Astrocyte (in vitro differentiated cells and primary cell): Measurements from ENCODE around the gene CNGB1. TPM values are rescaled to one million over a fixed set of nuclear protein-coding genes. Genes with fewer than 3 reads are reported as not detected.

Experiments used
- DNase-seq: peaks from one replicate; pipeline ENCODE4 v3.0.0-alpha.2; 2010; ENCODE audit warnings: low read depth
- FAIRE-seq: peaks from 2 replicates; lab custom pipeline; 2011; peaks lifted over from hg19 to GRCh38; lab: Jason Lieb, UNC
- H2AFZ ChIP-seq: 2 replicates; pipeline ENCODE4 v1.6.0; 2012; ENCODE audit warnings: low read depth, low read length, inconsistent platforms
- H3K27ac ChIP-seq: 2 replicates; pipeline ENCODE4 v1.5.1; 2011; ENCODE audit warnings: low read depth, low read length, inconsistent platforms
- H3K27me3 ChIP-seq: 2 replicates; pipeline ENCODE4 v1.6.0; 2011; ENCODE audit warnings: low read length, inconsistent platforms; ENCODE audit not compliant: insufficient read depth
- H3K36me3 ChIP-seq: 2 replicates; pipeline ENCODE4 v1.5.1; 2011; ENCODE audit warnings: low read length, inconsistent platforms; ENCODE audit not compliant: insufficient read depth
- H3K4me1 ChIP-seq: 2 replicates; pipeline ENCODE4 v1.5.1; 2011; ENCODE audit warnings: low read length, inconsistent platforms; ENCODE audit not compliant: insufficient read depth
- H3K4me2 ChIP-seq: 2 replicates; pipeline ENCODE4 v1.6.0; 2012; ENCODE audit warnings: low read length, inconsistent platforms
- H3K4me3 ChIP-seq: 2 replicates; pipeline ENCODE4 v1.5.1; 2011; ENCODE audit warnings: low read depth, mild to moderate bottlenecking, low read length, inconsistent platforms; ENCODE audit not compliant: insufficient read depth
- H3K79me2 ChIP-seq: 2 replicates; pipeline ENCODE4 v1.6.0; 2012; ENCODE audit warnings: mild to moderate bottlenecking, low read length, inconsistent platforms; ENCODE audit not compliant: insufficient read depth
- H3K9ac ChIP-seq: 2 replicates; pipeline ENCODE4 v1.6.0; 2012; ENCODE audit warnings: mild to moderate bottlenecking, low read length, inconsistent platforms
- H3K9me3 ChIP-seq: 2 replicates; pipeline ENCODE4 v1.5.1; 2012; ENCODE audit warnings: low read depth, mild to moderate bottlenecking, low read length, inconsistent platforms; ENCODE audit not compliant: insufficient read depth
- H4K20me1 ChIP-seq: 2 replicates; pipeline ENCODE4 v1.6.0; 2012; ENCODE audit warnings: low read length, inconsistent platforms; ENCODE audit not compliant: insufficient read depth
- H3K27ac Mint-ChIP-seq: one replicate; pipeline ENCODE4 v1.8.0; 2021; ENCODE audit warnings: mild to moderate bottlenecking, mixed read lengths; ENCODE audit not compliant: unreplicated experiment
- H3K27me3 Mint-ChIP-seq: one replicate; pipeline ENCODE4 v1.8.0; 2021; ENCODE audit warnings: low read depth, mixed read lengths; ENCODE audit not compliant: unreplicated experiment
- H3K36me3 Mint-ChIP-seq: one replicate; pipeline ENCODE4 v1.8.0; 2021; ENCODE audit warnings: low read depth, mixed read lengths; ENCODE audit not compliant: unreplicated experiment
- H3K4me1 Mint-ChIP-seq: one replicate; pipeline ENCODE4 v1.8.0; 2021; ENCODE audit warnings: low read depth, mixed read lengths; ENCODE audit not compliant: unreplicated experiment
- H3K4me3 Mint-ChIP-seq: one replicate; pipeline ENCODE4 v1.8.0; 2021; ENCODE audit warnings: mild to moderate bottlenecking, moderate library complexity, mixed read lengths; ENCODE audit not compliant: unreplicated experiment
- H3K9me3 Mint-ChIP-seq: one replicate; pipeline ENCODE4 v1.8.0; 2021; ENCODE audit warnings: mild to moderate bottlenecking, mixed read lengths; ENCODE audit not compliant: unreplicated experiment
- CTCF ChIP-seq: IDR thresholded peaks from 2 replicates; pipeline ENCODE4 v1.5.1; 2011; ENCODE audit warnings: low read depth, mild to moderate bottlenecking, inconsistent platforms, low read length, moderate library complexity; ENCODE audit not compliant: insufficient read depth
- EZH2 ChIP-seq: IDR thresholded peaks from 2 replicates; pipeline ENCODE4 v1.6.1; 2012; ENCODE audit warnings: mild to moderate bottlenecking, low read length, inconsistent platforms; ENCODE audit not compliant: insufficient read depth
- total RNA-seq: library from RNA; stranded (reverse); gene quantifications from 2 replicates; pipeline ENCODE4 v1.2.1, GENCODE V29; 2021

The CNGB1 gene
- total RNA-seq, 1 donor from 2014 or later: not detected

GRCh38 chr16:57935904-57936303 is 35.0 kb downstream of the CNGB1 start:
- Histone ChIP-seq H3K27ac (no peak overlapping the region), H3K27me3 (no peaks in the 10 kb centered on the region), H3K9ac (no peak overlapping the region), H3K4me3 (no peak overlapping the region), H4K20me1 (no peaks in the 10 kb centered on the region), H3K4me2 (no peak overlapping the region), H3K9me3 (no peaks in the 10 kb centered on the region), H2AFZ (peak overlapping the region; percentile 10), H3K36me3 (no peaks in the 10 kb centered on the region), H3K79me2 (no peaks in the 10 kb centered on the region), H3K4me1 (no peaks in the 10 kb centered on the region)
- no peaks in the 10 kb centered on the region for H3K9me3 Mint-ChIP-seq
- no peaks in the 10 kb centered on the region for H3K36me3 Mint-ChIP-seq
- FAIRE-seq (no peak), DNase-seq (no peak)
- H3K27me3 Mint-ChIP-seq: peaks cover 31% of the 10 kb centered on the region
- no peak overlapping the region for H3K4me3 Mint-ChIP-seq
- no peak for TF ChIP-seq EZH2
- no peak for TF ChIP-seq CTCF
- no peak overlapping the region for H3K27ac Mint-ChIP-seq
- no peaks in the 10 kb centered on the region for H3K4me1 Mint-ChIP-seq

GRCh38 chr16:57930533-57930932 is 40.4 kb downstream of the CNGB1 start:
- FAIRE-seq: no peak
- no peak for DNase-seq
- Histone ChIP-seq H3K9me3 (no peaks in the 10 kb centered on the region), H3K79me2 (no peaks in the 10 kb centered on the region), H4K20me1 (no peaks in the 10 kb centered on the region), H3K27me3 (no peaks in the 10 kb centered on the region), H3K4me2 (no peak overlapping the region), H3K4me1 (no peaks in the 10 kb centered on the region), H3K36me3 (no peaks in the 10 kb centered on the region), H2AFZ (no peak overlapping the region), H3K4me3 (no peak overlapping the region), H3K9ac (no peak overlapping the region), H3K27ac (no peak overlapping the region)
- Mint-ChIP-seq H3K27me3 (peaks cover 21% of the 10 kb centered on the region), H3K27ac (no peak overlapping the region), H3K9me3 (no peaks in the 10 kb centered on the region), H3K36me3 (no peaks in the 10 kb centered on the region), H3K4me1 (no peaks in the 10 kb centered on the region), H3K4me3 (no peak overlapping the region)
- TF ChIP-seq CTCF (no peak), EZH2 (no peak)

- H3K27ac Mint-ChIP-seq: no peak overlapping the region
- no peaks in the 10 kb centered on the region for H3K9me3 Mint-ChIP-seq
Observed at GRCh38 chr16:57929250-57929649, 41.7 kb downstream of the CNGB1 start.

More at GRCh38 chr16:57929250-57929649, 41.7 kb downstream of the CNGB1 start:
- Histone ChIP-seq H3K27ac (no peak overlapping the region), H4K20me1 (no peaks in the 10 kb centered on the region), H3K4me1 (no peaks in the 10 kb centered on the region), H3K4me3 (no peak overlapping the region), H3K79me2 (no peaks in the 10 kb centered on the region), H3K9me3 (no peaks in the 10 kb centered on the region), H3K27me3 (no peaks in the 10 kb centered on the region), H3K4me2 (no peak overlapping the region), H3K9ac (no peak overlapping the region), H3K36me3 (no peaks in the 10 kb centered on the region), H2AFZ (no peak overlapping the region)
- no peak for FAIRE-seq
- DNase-seq: no peak
- Mint-ChIP-seq H3K4me3 (no peak overlapping the region), H3K4me1 (no peaks in the 10 kb centered on the region), H3K27me3 (peaks cover 25% of the 10 kb centered on the region), H3K36me3 (no peaks in the 10 kb centered on the region)
- no peak for TF ChIP-seq CTCF
- no peak for TF ChIP-seq EZH2
